IMR-90 (cell line): Measurements from ENCODE around the gene RUNX1. TPM values are rescaled to one million over a fixed set of nuclear protein-coding genes. Genes with fewer than 3 reads are reported as not detected.

Source experiments
- ATAC-seq: fragments of 200-7000 bp; cut with Tn5 transposase; 2 replicates; pipeline ENCODE4 v1.9.1; 2020; ENCODE audit warnings: low read depth, mild to moderate bottlenecking, moderate library complexity
- BruUV-seq: library from RNA; stranded (reverse); fragments of 400-500 nt; replicated peaks from 2 replicates; lab custom pipeline; 2021; lab: Mats Ljungman, UMichigan
- CTCF ChIA-PET: fragments of 300-600 bp; formaldehyde crosslinking; extraction: SDS; loops from one replicate; lab custom pipeline; 2021; ENCODE audit warnings: antibody characterized with exemption; lab: Yijun Ruan, JAX
- POLR2A ChIA-PET: fragments of 300-600 bp; sonication (Branson Sonifier 250); formaldehyde crosslinking; loops from one replicate; lab custom pipeline; 2022; ENCODE audit warnings: antibody characterized with exemption; ENCODE audit not compliant: unreplicated experiment; lab: Charles Lee
- DNase-seq: peaks from one replicate; pipeline ENCODE4 v3.0.0; 2013
- H2AFZ ChIP-seq: replicated peaks from 2 replicates; pipeline ENCODE3; 2013; ENCODE audit warnings: low read length, mild to moderate bottlenecking; ENCODE audit not compliant: poor library complexity
- H2AK5ac ChIP-seq: 2 replicates; pipeline ENCODE4 v1.6.1; 2013; ENCODE audit warnings: low read depth, low read length, inconsistent platforms
- H2AK9ac ChIP-seq: replicated peaks from 2 replicates; pipeline ENCODE3; 2013; ENCODE audit warnings: mild to moderate bottlenecking, low read depth, low read length, moderate library complexity; ENCODE audit not compliant: poor library complexity
- H2BK120ac ChIP-seq: 2 replicates; pipeline ENCODE4 v1.6.1; 2013; ENCODE audit warnings: low read depth, low read length, inconsistent platforms
- H2BK15ac ChIP-seq: 3 replicates; pipeline ENCODE4 v1.6.1; 2013; ENCODE audit warnings: low read depth, low read length, inconsistent platforms
- H2BK20ac ChIP-seq: 2 replicates; pipeline ENCODE4 v1.6.1; 2013; ENCODE audit warnings: low read depth, mild to moderate bottlenecking, inconsistent platforms, low read length, moderate library complexity
- H2BK5ac ChIP-seq: 2 replicates; pipeline ENCODE4 v1.6.1; 2013; ENCODE audit warnings: mild to moderate bottlenecking, low read depth, low read length, inconsistent platforms; ENCODE audit not compliant: poor library complexity, severe bottlenecking
- H3K14ac ChIP-seq: replicated peaks from 2 replicates; pipeline ENCODE4 v1.6.1; 2013; ENCODE audit warnings: low read depth, low read length, inconsistent platforms
- H3K18ac ChIP-seq: 2 replicates; pipeline ENCODE4 v1.6.1; 2013; ENCODE audit warnings: low read depth, low read length, control low read depth
- H3K23ac ChIP-seq: 2 replicates; pipeline ENCODE4 v1.6.1; 2013; ENCODE audit warnings: low read depth, low read length, inconsistent platforms
- H3K27ac ChIP-seq: 2 replicates; pipeline ENCODE4 v1.5.1; 2013; ENCODE audit warnings: mild to moderate bottlenecking, control low read depth, low read length; ENCODE audit not compliant: insufficient read depth
- H3K27me3 ChIP-seq: 2 replicates; pipeline ENCODE4 v1.6.1; 2013; ENCODE audit warnings: low read length; ENCODE audit not compliant: control insufficient read depth, insufficient read depth
- H3K36me3 ChIP-seq: 2 replicates; pipeline ENCODE4 v1.6.1; 2013; ENCODE audit warnings: low read length, mixed read lengths; ENCODE audit not compliant: control insufficient read depth, insufficient read depth
- H3K4ac ChIP-seq: 2 replicates; pipeline ENCODE4 v1.6.1; 2013; ENCODE audit warnings: low read depth, low read length, inconsistent platforms
- H3K4me1 ChIP-seq: 2 replicates; pipeline ENCODE4 v1.6.1; 2013; ENCODE audit warnings: low read length, mixed read lengths; ENCODE audit not compliant: control insufficient read depth, insufficient read depth
- H3K4me2 ChIP-seq: 2 replicates; pipeline ENCODE4 v1.6.1; 2013; ENCODE audit warnings: low read depth, mild to moderate bottlenecking, control low read depth, low read length, moderate library complexity
- H3K4me3 ChIP-seq: 2 replicates; pipeline ENCODE4 v1.5.1; 2013; ENCODE audit warnings: low read depth, mild to moderate bottlenecking, control low read depth, low read length, moderate library complexity; ENCODE audit not compliant: insufficient read depth
- H3K56ac ChIP-seq: 2 replicates; pipeline ENCODE4 v1.6.1; 2013; ENCODE audit warnings: low read length, inconsistent platforms; ENCODE audit not compliant: insufficient read depth; ENCODE audit errors: extremely low read depth
- H3K79me1 ChIP-seq, 2 experiments: 2 replicates each; pipeline ENCODE4 v1.6.1; 2013; ENCODE audit warnings: low read length in 2 of 2, inconsistent platforms in 1 of 2, low read depth in 1 of 2
- H3K9ac ChIP-seq: 2 replicates; pipeline ENCODE4 v1.6.1; 2013; ENCODE audit warnings: low read depth, low read length, control low read depth
- H3K9me1 ChIP-seq: 2 replicates; pipeline ENCODE4 v1.6.1; 2013; ENCODE audit warnings: low read length, inconsistent platforms; ENCODE audit not compliant: insufficient read depth
- H3K9me3 ChIP-seq: 2 replicates; pipeline ENCODE4 v1.6.1; 2013; ENCODE audit warnings: low read length; ENCODE audit not compliant: control insufficient read depth, insufficient read depth
- H4K20me1 ChIP-seq: 2 replicates; pipeline ENCODE4 v1.6.1; 2013; ENCODE audit warnings: low read length, inconsistent platforms; ENCODE audit not compliant: insufficient read depth
- H4K5ac ChIP-seq: 2 replicates; pipeline ENCODE4 v1.6.1; 2013; ENCODE audit warnings: mild to moderate bottlenecking, low read depth, low read length, control low read depth
- H4K8ac ChIP-seq, 2 experiments: 2 replicates each; pipeline ENCODE4 v1.6.1; 2013; ENCODE audit warnings: low read depth in 2 of 2, low read length in 2 of 2, control low read depth in 1 of 2, inconsistent platforms in 1 of 2
- H4K91ac ChIP-seq: 2 replicates; pipeline ENCODE4 v1.6.1; 2013; ENCODE audit warnings: low read depth, low read length, inconsistent platforms; ENCODE audit not compliant: insufficient read depth
- MAFK ChIP-seq: IDR thresholded peaks from 2 replicates; pipeline ENCODE4 v1.6.1; 2012; ENCODE audit warnings: low read depth, low read length, improper control_type of control experiment
- MAZ ChIP-seq: IDR thresholded peaks from 2 replicates; pipeline ENCODE4 v1.6.1; 2012; ENCODE audit warnings: low read depth, mild to moderate bottlenecking, low read length, improper control_type of control experiment, moderate library complexity, borderline replicate concordance
- RFX5 ChIP-seq: IDR thresholded peaks from 2 replicates; pipeline ENCODE4 v1.8.0; 2012; ENCODE audit warnings: low read depth, mild to moderate bottlenecking, low read length, moderate library complexity
- USF2 ChIP-seq: fragments of 150-350 bp; IDR thresholded peaks from 2 replicates; pipeline ENCODE4 v1.6.1; 2017; ENCODE audit warnings: mild to moderate bottlenecking, antibody characterized with exemption, low read length, low read depth
- WGBS, 2 experiments: methylation state at CpG; one replicate each; pipeline versions ENCODE4 v1.1.5 to v1.1.7; 2013; ENCODE audit warnings: missing lambda C conversion rate in 2 of 2; ENCODE audit not compliant: insufficient read length in 1 of 2; ENCODE audit errors: extremely low coverage in 2 of 2; 5-methylcytosine and 5-hydroxymethylcytosine counted together
- dilution Hi-C: fragments of 300-500 bp; cut with HindIII; formaldehyde crosslinking; loops from one replicate; pipeline ENCODE4 v1.14.3; 2018; ENCODE audit warnings: low sequenced_read_pairs; ENCODE audit not compliant: unreplicated experiment
- in situ Hi-C: fragments of 300-500 bp; cut with MboI; formaldehyde crosslinking; loops from 3 replicates; pipeline ENCODE4 v1.14.3; 2019; ENCODE audit warnings: low sequenced_read_pairs, inconsistent platforms, mixed read lengths
- intact Hi-C: fragments of 100-400 bp; cut with micrococcal nuclease; formaldehyde crosslinking; loops from 2 replicates; pipeline ENCODE4 v1.10.0; 2022
- polyA plus RNA-seq, 3 experiments: library from polyadenylated mRNA; depleted of rRNA; stranded (reverse); fragments of >200 nt; gene quantifications; 2 replicates each; pipeline ENCODE4 v1.2.3, GENCODE V29; 2012; ENCODE audit warnings: low replicate concordance in 1 of 3
- total RNA-seq: library from RNA; depleted of rRNA; stranded (reverse); fragments of >200 nt; gene quantifications from 2 replicates; pipeline ENCODE4 v1.2.3, GENCODE V29; 2012

RUNX1 gene
- total and polyA plus RNA-seq, 2 of the 4 experiments (the other 2 are of a cell fraction), result 34.5 to 56.5 TPM

- H4K20me1 ChIP-seq, result peaks cover 60% of the 10 kb centered on the region
- TF ChIP-seq MAFK, result no peak
- no peak for TF ChIP-seq USF2
- no peak for TF ChIP-seq MAZ
- no peak for TF ChIP-seq RFX5
- no peak; the same call in 1 of the 2 replicates for ATAC-seq
- H3K4ac ChIP-seq, result peak overlapping the region; percentile 20; the same call in 1 of the 2 replicates
- H4K5ac ChIP-seq, result no peak overlapping the region
- no peak overlapping the region for H3K4me3 ChIP-seq
- peaks cover 51% of the 10 kb centered on the region for H3K36me3 ChIP-seq
- H2AK5ac ChIP-seq, result peak overlapping the region; percentile 61
- 0 out of 2 replicates have a peak overlapping the region, but pooled peaks have one; percentile 47 for H4K91ac ChIP-seq
- no peak for DNase-seq
- H4K8ac ChIP-seq, result peak overlapping the region; percentile 2 to 27; a peak in 2 of 4 replicates
- H2BK20ac ChIP-seq, result no peak overlapping the region; the same call in 1 of the 2 replicates
- no peak overlapping the region for H3K56ac ChIP-seq
- H2BK120ac ChIP-seq, result peak overlapping the region; percentile 55
- peak overlapping the region; percentile 44 for H2AFZ ChIP-seq
- H3K4me1 ChIP-seq, result peaks cover 48% of the 10 kb centered on the region
- H3K18ac ChIP-seq, result peak overlapping the region; percentile 19
- H3K27me3 ChIP-seq, result no peaks in the 10 kb centered on the region
- H3K27ac ChIP-seq, result peak overlapping the region; percentile 58
- H3K4me2 ChIP-seq, result no peak overlapping the region
- peaks cover 70% of the 10 kb centered on the region for H3K9me1 ChIP-seq
- H3K9me3 ChIP-seq, result no peaks in the 10 kb centered on the region
- POLR2A ChIA-PET, result no interaction called here
- 0 out of 3 replicates have a peak overlapping the region, but pooled peaks have one; percentile 6 for H2BK15ac ChIP-seq
- in situ Hi-C loops (no loop called here), intact Hi-C loops (no loop called here), dilution Hi-C loops (no loop called here)
- peak overlapping the region; percentile 85 for H3K23ac ChIP-seq
- H3K79me1 ChIP-seq, result peaks cover 47 to 96% of the 10 kb centered on the region in 2 experiments
- CTCF ChIA-PET, result interaction anchor here (1.3 kb wide), 2 partner anchors 12 to 74 kb away, joined by 4 to 5 read pairs; no protein-coding TSS in a partner anchor
- H3K14ac ChIP-seq, result peak overlapping the region; percentile 38
- peak overlapping the region; percentile 68 for H2AK9ac ChIP-seq
- 0 out of 2 replicates have a peak overlapping the region, but pooled peaks have one; percentile 1 for H3K9ac ChIP-seq
- peak overlapping the region; percentile 51 for H2BK5ac ChIP-seq
- 62% methylated on average over 6 of the region's 15 CpGs; no CpG with 5 or more reads in 1 of the 2 experiments for WGBS, 2 experiments
- BruUV-seq, result no TSS peak
Observed at GRCh38 chr21:34819357-34819999, 229.6 kb downstream of the RUNX1 start.
